Right kidney (tissue), 9 donors: ENCODE data around the gene ZNF83.
A peak's percentile ranks its signal among the peaks of the same experiment; 100 is the strongest.
"Not testable (repeated sequence)": the region's sequence is repeated elsewhere in the genome, so short reads cannot be mapped to it uniquely, and the experiment has no call there.

Experiments
- DNase-seq: peaks from one replicate; pipeline ENCODE4 v3.0.0-alpha.2; 2016
- long read RNA-seq, 8 donors: transcript quantifications; one replicate each; lab custom pipeline, GENCODE V29; 2026

ZNF83 gene
- long read RNA-seq, donor 1, transcript ZNF83-203 (2 exons, 3,743 nt): major isoform, 23 of 36 reads
- long read RNA-seq, donor 1, partial matches to known transcripts: 0 of 36 reads
- long read RNA-seq, donor 1, other reads (novel, unspliced or antisense): 9 of 36 reads
- long read RNA-seq, donor 2, partial matches to known transcripts: 7 of 17 reads
- long read RNA-seq, donor 2, other reads (novel, unspliced or antisense): 0 of 17 reads
- long read RNA-seq, donor 3, transcript ZNF83-203 (2 exons, 3,743 nt): major isoform, 5 of 18 reads
- long read RNA-seq, donor 3, partial matches to known transcripts: 0 of 18 reads
- long read RNA-seq, donor 3, other reads (novel, unspliced or antisense): 5 of 18 reads
- long read RNA-seq, donor 4, transcript ZNF83-202 (4 exons, 2,726 nt): minor isoform, 5 of 74 reads
- long read RNA-seq, donor 4, transcript ZNF83-203 (2 exons, 3,743 nt): major isoform, 28 of 74 reads
- long read RNA-seq, donor 4, partial matches to known transcripts: 30 of 74 reads
- long read RNA-seq, donor 4, other reads (novel, unspliced or antisense): 6 of 74 reads
- long read RNA-seq, donor 5, transcript ZNF83-203 (2 exons, 3,743 nt): major isoform, 12 of 17 reads
- long read RNA-seq, donor 5, partial matches to known transcripts: 0 of 17 reads
- long read RNA-seq, donor 5, other reads (novel, unspliced or antisense): 0 of 17 reads
- long read RNA-seq, donor 6, transcript ZNF83-203 (2 exons, 3,743 nt): major isoform, 9 of 16 reads
- long read RNA-seq, donor 6, partial matches to known transcripts: 0 of 16 reads
- long read RNA-seq, donor 6, other reads (novel, unspliced or antisense): 0 of 16 reads
- long read RNA-seq, donor 7, transcript ZNF83-203 (2 exons, 3,743 nt): major isoform, 20 of 44 reads
- long read RNA-seq, donor 7, partial matches to known transcripts: 10 of 44 reads
- long read RNA-seq, donor 7, other reads (novel, unspliced or antisense): 7 of 44 reads
- long read RNA-seq, donor 8, transcript ZNF83-203 (2 exons, 3,743 nt): major isoform, 10 of 14 reads
- long read RNA-seq, donor 8, partial matches to known transcripts: 0 of 14 reads
- long read RNA-seq, donor 8, other reads (novel, unspliced or antisense): 0 of 14 reads

- DNase-seq: peak; percentile 88
Measured at GRCh38 chr19:52637718-52638585, at the start of gene ZNF83. ZNF83 (minus strand) TSS chr19:52638355.

DNA sequence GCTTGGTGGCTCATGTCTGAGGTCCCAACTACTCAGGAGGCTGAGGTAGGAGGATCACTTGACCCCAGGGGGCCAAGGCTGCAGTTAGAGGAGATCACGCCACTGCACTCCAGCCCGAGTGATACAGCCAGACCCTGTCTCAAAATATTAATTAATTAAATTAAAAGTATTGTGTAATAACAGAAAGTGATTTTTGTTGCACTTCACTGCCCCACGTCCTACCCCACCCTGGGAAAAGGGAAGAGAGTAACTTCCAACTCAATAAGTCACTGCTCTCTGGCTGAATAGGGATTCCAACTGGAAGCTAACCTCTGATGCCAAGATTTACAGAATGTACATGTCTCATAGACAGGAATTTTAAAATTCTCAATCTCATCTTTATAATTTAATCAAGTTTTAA lies 49.5 kb upstream of the ZNF83 start:
- no peak for DNase-seq

- no peak for DNase-seq
Measured at GRCh38 chr19:52685811-52686210, 47.7 kb upstream of the ZNF83 start.

DNA sequence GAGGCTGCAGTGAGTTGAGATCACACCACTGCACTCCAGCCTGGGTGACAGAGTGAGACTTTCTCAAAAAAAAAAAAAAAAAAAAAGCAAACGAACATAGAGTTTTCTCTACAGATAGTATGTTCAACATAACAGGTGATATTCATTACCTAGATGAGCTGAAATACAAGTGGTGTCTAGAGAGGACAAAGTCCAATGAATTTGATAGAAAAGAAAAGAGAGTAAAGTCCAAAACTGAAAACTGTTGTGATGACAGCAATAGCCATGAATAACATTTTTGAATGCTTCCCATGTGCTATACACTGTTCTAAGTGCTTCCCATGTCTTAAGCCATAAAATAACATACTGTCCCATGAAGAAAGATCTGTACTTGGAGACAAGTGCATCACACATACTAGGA lies 43.1 kb upstream of the ZNF83 start:
- not testable (repeated sequence) for DNase-seq

- no peak for DNase-seq
Measured at GRCh38 chr19:52679598-52679997, 41.4 kb upstream of the ZNF83 start.

DNA sequence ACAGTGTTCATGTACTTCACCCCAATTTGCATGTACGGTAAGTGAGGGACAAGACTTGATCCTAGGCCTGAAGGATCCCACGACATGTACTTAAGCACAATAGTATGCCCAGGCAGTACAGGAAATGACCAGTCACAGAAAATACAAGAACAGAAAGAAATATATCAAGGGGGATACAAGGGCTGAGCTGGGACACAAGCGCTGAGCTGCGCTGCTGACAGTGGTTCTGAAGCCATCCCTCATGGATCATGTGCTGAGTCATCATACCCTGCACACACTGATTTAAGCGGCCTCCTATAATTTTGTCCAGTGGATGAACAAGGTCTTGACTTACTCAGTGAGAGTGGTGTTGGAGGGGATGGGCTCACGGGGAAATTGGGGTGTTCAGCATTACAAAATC lies 37.1 kb upstream of the ZNF83 start:
- not testable (repeated sequence) for DNase-seq

GRCh38 chr19:52673014-52673413 lies 34.9 kb upstream of the ZNF83 start:
- DNase-seq: no peak

DNA sequence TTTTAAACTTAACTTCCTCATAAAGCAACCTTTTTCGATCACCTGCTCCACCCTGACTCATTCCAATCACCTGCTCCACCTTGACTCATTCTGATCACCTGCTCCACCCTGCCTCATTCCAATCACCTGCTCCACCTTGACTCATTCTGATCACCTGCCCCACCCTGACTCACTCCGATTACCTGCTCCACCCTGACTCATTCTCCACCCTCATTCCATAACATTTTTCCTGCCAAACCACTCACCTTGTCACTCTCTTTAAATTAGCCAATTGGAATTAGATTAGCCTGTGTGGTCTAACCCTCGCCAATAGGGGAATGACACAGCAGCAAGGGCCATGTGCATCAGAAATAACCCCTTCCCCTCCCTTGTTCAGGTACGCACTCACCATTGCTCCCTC lies 31.9 kb upstream of the ZNF83 start:
- DNase-seq: no peak

DNA sequence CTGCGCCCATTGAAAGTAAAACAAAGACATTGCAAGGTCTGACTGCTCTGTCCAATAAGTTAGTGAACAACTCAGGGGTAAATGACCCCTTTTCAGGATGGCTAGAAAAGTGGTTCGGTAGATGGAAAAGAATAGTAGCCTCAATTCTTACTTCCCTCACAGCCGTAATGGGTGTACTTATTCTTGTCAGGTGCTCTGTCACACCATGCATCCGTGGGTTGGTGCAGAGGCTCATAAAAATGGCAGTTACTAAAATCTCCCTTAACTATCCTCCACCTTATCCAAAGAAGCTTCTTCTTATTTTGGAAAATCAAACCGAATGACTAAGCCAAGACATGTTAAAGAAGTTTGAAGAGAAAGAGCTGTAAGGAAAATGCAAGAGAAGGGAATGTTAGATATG lies 31.4 kb upstream of the ZNF83 start:
- no peak for DNase-seq

DNA sequence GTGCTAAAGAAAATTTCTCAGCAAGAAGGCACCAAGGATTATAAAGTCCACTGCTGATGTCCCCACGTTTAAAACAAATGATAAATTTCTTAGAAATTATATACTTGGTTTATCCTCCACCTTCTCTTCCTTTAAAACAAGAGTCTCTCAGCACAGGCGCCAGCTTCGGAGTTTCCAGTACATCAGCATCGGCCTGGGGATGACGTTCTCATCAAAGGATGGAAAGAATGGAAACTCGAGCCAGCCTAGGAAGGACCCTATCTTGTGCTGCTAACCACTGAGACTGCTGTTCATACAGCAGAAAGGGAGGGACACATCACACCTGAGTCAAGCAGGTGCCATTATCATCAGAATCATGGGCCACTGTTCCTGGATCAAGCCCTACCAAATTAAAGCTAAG lies 29.8 kb upstream of the ZNF83 start:
- no peak for DNase-seq

GRCh38 chr19:52666506-52666905 lies 28.4 kb upstream of the ZNF83 start:
- no peak for DNase-seq

DNA sequence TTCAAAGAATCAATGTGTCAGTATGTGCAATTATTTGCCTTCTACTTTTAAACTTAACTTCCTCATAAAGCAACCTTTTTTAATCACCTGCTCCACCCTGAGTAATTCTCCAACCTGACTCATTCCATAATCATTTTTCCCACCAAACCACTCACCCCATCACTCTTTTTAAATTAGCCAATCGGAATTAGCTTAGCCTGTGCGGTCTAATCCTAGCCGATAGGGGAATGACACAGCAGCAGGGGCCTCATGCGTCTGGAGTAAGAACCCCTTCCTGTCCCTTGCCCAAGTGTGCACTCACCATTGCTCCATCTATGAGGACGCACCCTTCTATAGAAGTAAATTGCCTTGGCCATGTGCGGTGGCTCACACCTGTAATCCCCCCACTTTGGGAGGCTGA lies 27.4 kb upstream of the ZNF83 start:
- no peak for DNase-seq

DNA sequence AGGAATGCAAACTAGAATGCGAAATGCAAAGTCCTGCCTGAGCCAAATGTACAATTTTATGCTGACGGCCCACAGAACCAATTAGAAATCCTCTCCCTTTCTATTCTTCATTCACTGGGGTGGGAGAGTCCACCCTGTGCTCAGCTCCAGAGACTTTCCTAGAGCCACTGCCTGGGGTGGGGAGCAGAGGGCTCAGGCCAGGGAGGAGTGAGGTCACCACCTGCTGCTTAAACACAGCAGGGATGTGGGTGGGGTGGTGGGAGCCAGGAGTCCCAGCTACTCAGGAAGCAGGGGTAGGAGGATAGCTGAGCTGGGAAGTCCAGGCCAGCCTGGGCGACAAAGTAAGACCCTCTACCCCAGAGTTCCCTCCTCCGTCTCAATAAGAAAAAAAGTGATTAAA lies 26.9 kb upstream of the ZNF83 start:
- no peak for DNase-seq

DNA sequence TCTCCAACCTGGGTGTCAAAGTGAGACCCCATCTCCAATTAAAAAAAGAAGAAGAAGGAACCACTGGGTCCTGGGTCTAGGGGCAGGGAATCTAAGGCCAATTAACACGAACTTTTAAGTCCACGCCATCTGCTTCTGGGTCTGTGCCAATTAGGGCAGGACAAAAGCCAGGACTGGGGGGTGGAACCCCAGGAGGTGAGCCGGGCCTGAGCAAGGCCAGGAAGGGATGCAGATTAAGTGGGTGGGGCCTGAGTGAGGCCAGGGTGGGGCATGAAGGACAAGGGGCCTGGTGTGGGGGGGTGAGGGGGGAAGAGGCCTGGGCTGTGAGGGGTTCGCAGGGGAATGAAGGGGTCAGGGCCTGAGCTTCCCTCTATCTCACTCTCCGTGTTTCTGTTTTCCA lies 26.3 kb upstream of the ZNF83 start:
- DNase-seq: no peak

- DNase-seq: no peak
Measured at GRCh38 chr19:52662631-52663030, 24.5 kb upstream of the ZNF83 start.

- DNase-seq: no peak
Measured at GRCh38 chr19:52660981-52661380, 22.8 kb upstream of the ZNF83 start.

DNA sequence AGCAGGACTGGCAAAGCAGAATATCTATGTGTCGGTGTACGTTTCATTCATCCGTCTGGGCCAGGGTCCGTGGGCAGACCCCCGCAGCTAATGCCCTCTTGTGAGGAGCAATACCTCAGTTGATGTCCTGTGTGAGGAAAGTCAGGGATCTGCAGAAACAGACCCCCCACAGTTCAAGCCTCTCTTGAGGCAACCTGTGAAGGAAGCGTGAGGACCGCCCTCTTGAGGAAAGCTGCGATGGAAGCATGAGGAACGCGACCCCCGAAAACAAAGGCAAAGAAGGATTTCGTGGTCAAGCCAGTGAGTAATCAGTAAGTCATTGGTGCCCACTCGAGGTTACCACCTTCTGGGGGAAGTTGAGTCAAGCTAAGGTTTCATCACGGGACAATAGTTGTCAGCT lies 20.9 kb upstream of the ZNF83 start:
- DNase-seq: no peak

GRCh38 chr19:52658595-52658994 lies 20.4 kb upstream of the ZNF83 start:
- no peak for DNase-seq

DNA sequence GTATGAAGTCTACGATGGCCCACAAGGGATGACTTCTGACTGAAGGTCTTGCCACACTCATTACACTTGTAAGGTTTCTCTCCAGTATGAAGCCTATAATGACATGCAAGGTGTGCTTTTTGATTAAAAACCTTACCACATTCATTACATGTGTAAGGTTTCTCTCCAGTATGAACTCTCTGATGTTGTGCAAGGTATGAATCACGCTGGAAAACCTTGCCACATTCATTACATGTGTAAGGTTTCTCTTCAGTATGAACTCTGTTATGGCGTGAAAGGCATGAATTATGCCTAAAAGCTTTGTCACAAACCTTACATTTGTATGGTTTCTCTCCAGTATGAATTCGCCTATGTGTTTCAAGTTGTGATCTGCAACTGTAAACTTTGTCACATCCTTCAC lies 15.0 kb upstream of the ZNF83 start:
- DNase-seq: no peak

- DNase-seq: no peak
Measured at GRCh38 chr19:52651956-52652355, 13.8 kb upstream of the ZNF83 start.

DNA sequence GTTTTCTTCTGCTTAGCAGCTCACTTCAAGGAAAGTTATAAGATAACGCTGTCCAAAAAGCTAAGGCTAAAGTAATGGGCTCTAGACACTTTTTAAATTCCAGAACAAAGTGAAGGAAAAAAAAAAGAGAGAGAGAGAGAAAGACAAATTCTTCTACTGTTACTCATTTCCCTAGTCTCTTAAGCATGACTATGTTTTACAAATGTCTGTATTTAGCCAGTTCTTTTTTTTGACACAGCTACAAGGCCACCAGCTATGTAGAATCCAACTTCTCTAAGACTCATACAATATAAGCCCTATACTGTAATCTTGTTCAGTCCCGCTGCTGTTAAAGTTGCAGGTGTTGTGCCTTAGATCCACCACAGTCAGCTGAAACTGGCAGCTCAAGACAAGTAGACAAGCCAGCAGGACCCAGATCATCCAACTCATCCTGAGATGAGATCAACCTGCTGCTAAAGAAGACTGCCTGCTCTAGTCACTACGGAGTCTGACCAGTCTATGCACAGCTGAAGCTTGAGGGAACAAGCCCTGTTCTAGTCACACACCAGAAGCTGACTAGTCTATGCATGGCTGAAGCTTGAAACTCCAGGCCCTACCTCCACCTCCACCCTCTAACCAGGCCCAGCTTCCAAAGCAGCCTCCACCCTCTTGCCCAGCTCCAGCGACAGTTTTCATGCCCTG lies 10.3 kb upstream of the ZNF83 start:
- DNase-seq: no peak
